Ascending aorta (tissue), 2 donors: Measurements from ENCODE around the gene PDIA5. TPM values are rescaled to one million over a fixed set of nuclear protein-coding genes. Genes with fewer than 3 reads are reported as not detected.

Source experiments
- DNase-seq, 2 donors: peaks; one replicate each; pipeline ENCODE4 v3.0.0-alpha.2; 2019; ENCODE audit warnings: low spot score in 2 of 2
- H3K27ac ChIP-seq, 2 donors: fragments of 200-600 bp; sonication (generic); one replicate each; pipeline ENCODE4 v1.5.1; 2016 to 2017; ENCODE audit warnings: mild to moderate bottlenecking in 1 of 2
- H3K27me3 ChIP-seq: fragments of 200-600 bp; sonication (generic); one replicate; pipeline ENCODE4 v1.5.1; 2017
- H3K36me3 ChIP-seq, 2 donors: fragments of 200-600 bp; sonication (generic); one replicate each; pipeline ENCODE4 v1.5.1; 2016
- H3K4me1 ChIP-seq, 2 donors: fragments of 200-600 bp; sonication (generic); one replicate each; pipeline ENCODE4 v1.5.1; 2016 to 2017; ENCODE audit warnings: mild to moderate bottlenecking in 1 of 2
- H3K4me3 ChIP-seq, 2 donors: fragments of 200-600 bp; sonication (generic); one replicate each; pipeline ENCODE4 v1.5.1; 2016 to 2017; ENCODE audit warnings: mild to moderate bottlenecking in 1 of 2
- H3K9me3 ChIP-seq, 2 donors: fragments of 200-600 bp; sonication (generic); one replicate each; pipeline ENCODE4 v1.5.1; 2016
- CTCF ChIP-seq, 3 experiments: fragments of 200-600 bp in 2 of 3; fragments of 450-650 bp in 1 of 3; sonication (generic) in 2 of 3; IDR thresholded peaks; one replicate each; pipeline ENCODE4 v1.5.1; 2016 to 2019; ENCODE audit warnings: antibody characterized with exemption in 3 of 3, mild to moderate bottlenecking in 1 of 3, moderate library complexity in 1 of 3
- intact Hi-C: fragments of 100-400 bp; cut with DNase I; formaldehyde crosslinking; loops from one replicate; pipeline ENCODE4 v1.15.1; 2023
- total RNA-seq: library from RNA; depleted of rRNA; stranded (reverse); fragments of >200 nt; gene quantifications from one replicate; pipeline ENCODE4 v1.1.0, GENCODE V29; 2016

Gene PDIA5
- total RNA-seq, 1 donor from 2014 or later = 21.3 TPM

GRCh38 chr3:123066599-123066895 lies 278 bp upstream of the PDIA5 start:
- Histone ChIP-seq H3K4me1 (peaks cover 5 to 15% of the 10 kb centered on the region in 2 donors), H3K4me3 (peak overlapping the region; percentile 86 to 92), H3K9me3 (no peaks in the 10 kb centered on the region), H3K27ac (peak overlapping the region; percentile 78 to 82), H3K27me3 (no peaks in the 10 kb centered on the region), H3K36me3 (no peaks in the 10 kb centered on the region)
- intact Hi-C loops = loop anchor here (2.0 kb wide), 1 partner anchor 24 kb away; no protein-coding TSS in a partner anchor
- TF ChIP-seq CTCF (IDR thresholded peaks at IDR 0.05) = no peak
- no peak for DNase-seq

GRCh38 chr3:123067689-123068600 lies 1.1 kb downstream of the PDIA5 start:
- peak in 1 of 2 donors; percentile 53 for DNase-seq
- no peak for TF ChIP-seq CTCF (IDR thresholded peaks at IDR 0.05)
- Histone ChIP-seq H3K27me3 (no peaks in the 10 kb centered on the region), H3K27ac (peak overlapping the region; percentile 78 to 82), H3K9me3 (no peaks in the 10 kb centered on the region), H3K4me1 (peaks cover 6 to 25% of the 10 kb centered on the region in 2 donors), H3K4me3 (peak overlapping the region; percentile 86 to 92), H3K36me3 (no peaks in the 10 kb centered on the region)
- intact Hi-C loops = loop anchor here (1.0 to 2.0 kb wide), 2 partner anchors 23 to 31 kb away; no protein-coding TSS in a partner anchor

- no peaks in the 10 kb centered on the region for H3K36me3 ChIP-seq
- peak in 1 of 2 donors; percentile 38 for DNase-seq
- H3K4me3 ChIP-seq = peak overlapping the region; percentile 86 to 92
- H3K9me3 ChIP-seq = no peaks in the 10 kb centered on the region
- no peak for TF ChIP-seq CTCF (IDR thresholded peaks at IDR 0.05)
- H3K27ac ChIP-seq = no peak overlapping the region
- no peaks in the 10 kb centered on the region for H3K27me3 ChIP-seq
- peaks cover 6 to 25% of the 10 kb centered on the region in 2 donors for H3K4me1 ChIP-seq
- intact Hi-C loops = no loop called here
These were observed 2.0 kb downstream of the PDIA5 start for GRCh38 chr3:123068601-123069381.

GRCh38 chr3:123070510-123070909 lies 3.7 kb downstream of the PDIA5 start:
- no peak overlapping the region for H3K4me3 ChIP-seq
- no peaks in the 10 kb centered on the region for H3K27me3 ChIP-seq
- peaks cover 6 to 25% of the 10 kb centered on the region in 2 donors for H3K4me1 ChIP-seq
- intact Hi-C loops = no loop called here
- no peaks in the 10 kb centered on the region for H3K9me3 ChIP-seq
- H3K36me3 ChIP-seq = no peaks in the 10 kb centered on the region
- DNase-seq = peak in 1 of 2 donors; percentile 38
- TF ChIP-seq CTCF (IDR thresholded peaks at IDR 0.05) = no peak
- no peak overlapping the region for H3K27ac ChIP-seq

- Histone ChIP-seq H3K27ac (peak overlapping the region; percentile 62 to 64), H3K4me3 (no peak overlapping the region), H3K9me3 (no peaks in the 10 kb centered on the region), H3K36me3 (no peaks in the 10 kb centered on the region), H3K4me1 (peaks cover 6 to 25% of the 10 kb centered on the region in 2 donors), H3K27me3 (no peaks in the 10 kb centered on the region)
- no peak for TF ChIP-seq CTCF (IDR thresholded peaks at IDR 0.05)
- DNase-seq = peak in 1 of 2 donors; percentile 24
- intact Hi-C loops = no loop called here
These were observed 4.3 kb downstream of the PDIA5 start for GRCh38 chr3:123071146-123071545.
